IPS-18c (cell line): ENCODE measurements around the gene FAM222A.
A peak's percentile ranks its signal among the peaks of the same experiment; 100 is the strongest.

Experiments used
- H3K4me3 ChIP-seq: 2 replicates; pipeline ENCODE4 v1.7.0; 2013; ENCODE audit warnings: low read depth, mild to moderate bottlenecking, low read length, moderate library complexity; ENCODE audit not compliant: insufficient read depth
- H3K9me3 ChIP-seq: one replicate; pipeline ENCODE4 v1.6.1; 2013; ENCODE audit warnings: mild to moderate bottlenecking, low read length, moderate library complexity; ENCODE audit not compliant: control insufficient read depth, insufficient read depth

Gene FAM222A

GRCh38 chr12:109718390-109718789 is 4.8 kb downstream of the FAM222A start:
- Histone ChIP-seq H3K9me3 (no peaks in the 10 kb centered on the region), H3K4me3 (peak overlapping the region; percentile 15; the same call in 1 of the 2 replicates)

- Histone ChIP-seq H3K9me3 (no peaks in the 10 kb centered on the region), H3K4me3 (no peak overlapping the region)
These were observed 5.7 kb downstream of the FAM222A start for GRCh38 chr12:109719123-109720022.

GRCh38 chr12:109720152-109720856 is 6.7 kb downstream of the FAM222A start:
- H3K4me3 ChIP-seq = no peak overlapping the region
- H3K9me3 ChIP-seq = no peaks in the 10 kb centered on the region

- no peaks in the 10 kb centered on the region for H3K9me3 ChIP-seq
- H3K4me3 ChIP-seq = no peak overlapping the region
These were observed 7.2 kb downstream of the FAM222A start for GRCh38 chr12:109720857-109721189.

- no peaks in the 10 kb centered on the region for H3K9me3 ChIP-seq
- H3K4me3 ChIP-seq = no peak overlapping the region
These were observed 7.7 kb downstream of the FAM222A start for GRCh38 chr12:109721276-109721675.

GRCh38 chr12:109722022-109722720 is 8.5 kb downstream of the FAM222A start:
- Histone ChIP-seq H3K4me3 (no peak overlapping the region), H3K9me3 (no peaks in the 10 kb centered on the region)

- Histone ChIP-seq H3K4me3 (no peak overlapping the region), H3K9me3 (no peaks in the 10 kb centered on the region)
These were observed 9.1 kb downstream of the FAM222A start for GRCh38 chr12:109722721-109723094.

- Histone ChIP-seq H3K9me3 (no peaks in the 10 kb centered on the region), H3K4me3 (no peak overlapping the region)
These were observed 9.8 kb downstream of the FAM222A start for GRCh38 chr12:109723311-109723881.

- H3K4me3 ChIP-seq = no peak overlapping the region
- no peaks in the 10 kb centered on the region for H3K9me3 ChIP-seq
These were observed 10.8 kb downstream of the FAM222A start for GRCh38 chr12:109724321-109724892.

- H3K9me3 ChIP-seq = no peaks in the 10 kb centered on the region
- H3K4me3 ChIP-seq = no peak overlapping the region
These were observed 11.9 kb downstream of the FAM222A start for GRCh38 chr12:109725321-109726105.

- no peaks in the 10 kb centered on the region for H3K9me3 ChIP-seq
- H3K4me3 ChIP-seq = no peak overlapping the region
These were observed 12.5 kb downstream of the FAM222A start for GRCh38 chr12:109726106-109726497.

- no peak overlapping the region for H3K4me3 ChIP-seq
These were observed 12.9 kb downstream of the FAM222A start for GRCh38 chr12:109726511-109727038.

GRCh38 chr12:109727039-109727723 is 13.6 kb downstream of the FAM222A start:
- no peaks in the 10 kb centered on the region for H3K9me3 ChIP-seq

More at GRCh38 chr12:109726511-109727038, 12.9 kb downstream of the FAM222A start:
- H3K9me3 ChIP-seq = no peaks in the 10 kb centered on the region

GRCh38 chr12:109727746-109728726 is 14.4 kb downstream of the FAM222A start:
- Histone ChIP-seq H3K9me3 (no peaks in the 10 kb centered on the region), H3K4me3 (no peak overlapping the region)

More at GRCh38 chr12:109727039-109727723, 13.6 kb downstream of the FAM222A start:
- no peak overlapping the region for H3K4me3 ChIP-seq

- Histone ChIP-seq H3K4me3 (no peak overlapping the region), H3K9me3 (no peaks in the 10 kb centered on the region)
These were observed 15.3 kb downstream of the FAM222A start for GRCh38 chr12:109728921-109729320.
